ENCODE results near the gene ITGB4.
A peak's percentile ranks its signal among the peaks of the same experiment; 100 is the strongest.

ITGB4 gene

DNA sequence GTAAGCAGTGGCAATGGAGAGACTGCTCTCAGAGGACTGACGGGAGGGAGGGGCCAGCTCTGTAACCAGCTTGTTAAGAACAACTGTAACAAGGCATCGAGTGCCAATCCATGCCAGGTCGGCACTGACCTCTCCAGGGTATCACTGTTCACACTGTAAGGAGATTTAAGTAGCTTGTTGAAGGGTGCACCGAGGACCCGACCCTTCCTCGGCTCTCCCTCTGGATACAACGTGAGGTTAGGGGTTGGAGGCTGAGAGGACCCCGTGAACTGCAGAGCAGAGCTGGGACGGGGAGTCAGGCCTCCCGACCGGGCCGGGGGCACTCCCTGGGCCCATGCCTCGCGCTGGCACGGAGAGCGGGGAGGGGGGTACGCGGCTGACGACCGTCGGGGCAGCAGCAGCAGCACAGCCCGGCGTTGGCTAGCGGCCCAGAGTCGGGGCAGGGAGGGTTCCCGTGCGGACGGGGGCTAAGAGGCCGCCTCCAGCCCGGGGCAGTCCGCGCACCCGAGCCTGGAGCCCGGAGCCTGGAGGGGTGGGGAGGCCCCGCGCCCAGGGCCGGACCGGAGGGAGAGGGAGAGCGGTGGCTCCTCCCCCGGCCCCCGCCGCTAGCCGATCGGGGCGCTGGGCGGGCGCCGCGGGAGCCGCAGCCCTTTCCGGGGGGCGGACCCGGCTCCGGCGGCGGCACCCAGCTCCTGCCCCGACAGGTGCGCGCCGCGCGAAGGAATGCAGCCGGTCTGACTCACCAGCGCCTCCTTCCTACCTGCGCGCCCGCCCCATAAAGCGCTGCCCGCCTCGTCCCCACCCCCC, at the start of gene ITGB4:
Gene ITGB4 (plus strand): TSS at position 804 of the 807 bp plus-strand sequence. CDS start 3,245 bp downstream, outside the sequence.
- no peak for DNase-seq (ENCODE audit: low read depth)

DNA sequence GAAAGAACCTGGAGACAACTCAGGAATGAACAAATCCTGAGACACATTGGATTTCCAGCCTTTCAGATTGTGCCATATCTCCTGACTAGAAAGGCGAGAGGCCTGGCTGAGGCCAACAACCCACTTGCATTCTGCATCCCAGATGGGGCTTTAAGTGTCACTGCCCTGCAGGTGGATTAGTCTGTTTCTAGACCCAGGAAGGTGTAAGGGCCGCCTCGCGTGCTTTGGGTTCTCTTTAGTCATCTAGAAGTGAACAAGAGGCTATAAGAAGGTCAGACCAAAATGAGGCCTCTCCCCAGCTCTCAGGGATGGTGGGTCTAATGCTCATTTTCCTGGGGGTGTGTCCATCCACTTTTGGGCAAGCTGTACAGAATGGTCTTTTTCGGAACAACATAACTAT, 49.2 kb upstream of the ITGB4 start:
- no peak for DNase-seq (ENCODE audit: low read depth)

DNA sequence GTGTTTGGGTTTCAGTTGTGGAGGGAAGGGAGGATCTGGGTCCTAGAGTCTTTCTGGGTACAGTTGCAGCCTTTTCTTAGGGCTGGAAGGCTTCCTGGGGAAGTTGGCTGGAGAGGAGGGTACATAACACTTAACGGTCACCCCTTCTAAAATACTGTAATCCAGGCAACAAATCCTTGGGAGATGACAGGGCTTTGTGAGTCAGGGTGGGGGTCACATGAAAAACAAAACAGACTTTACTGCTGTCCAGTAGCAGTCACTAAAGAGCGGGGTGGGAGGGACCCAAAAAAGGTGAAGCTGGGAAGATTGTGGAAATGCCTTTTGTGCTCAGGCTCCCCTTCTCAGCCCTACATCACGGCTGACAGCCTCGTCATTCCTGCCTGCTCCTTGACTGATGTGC, 47.8 kb upstream of the ITGB4 start:
- DNase-seq (ENCODE audit: low read depth) = no peak

DNA sequence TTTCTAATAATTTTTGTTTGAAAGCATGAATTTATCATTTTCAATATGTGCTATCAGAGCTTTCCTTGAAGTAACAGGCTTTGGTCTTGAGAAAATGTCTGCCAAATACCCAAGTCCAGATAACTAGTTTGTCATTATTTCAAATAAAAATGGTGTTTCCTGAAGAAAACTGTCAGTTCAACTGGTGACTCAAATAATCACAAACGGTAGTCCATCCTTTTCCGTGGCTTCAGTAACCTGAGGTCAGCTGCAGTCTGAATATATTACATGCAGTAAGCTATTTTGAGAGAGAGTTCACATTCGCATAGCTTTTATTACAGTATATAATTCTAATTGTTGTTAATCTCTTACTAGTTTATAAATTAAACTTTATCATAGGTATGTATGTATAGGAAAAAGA, 44.8 kb upstream of the ITGB4 start:
- DNase-seq (ENCODE audit: low read depth) = no peak

DNA sequence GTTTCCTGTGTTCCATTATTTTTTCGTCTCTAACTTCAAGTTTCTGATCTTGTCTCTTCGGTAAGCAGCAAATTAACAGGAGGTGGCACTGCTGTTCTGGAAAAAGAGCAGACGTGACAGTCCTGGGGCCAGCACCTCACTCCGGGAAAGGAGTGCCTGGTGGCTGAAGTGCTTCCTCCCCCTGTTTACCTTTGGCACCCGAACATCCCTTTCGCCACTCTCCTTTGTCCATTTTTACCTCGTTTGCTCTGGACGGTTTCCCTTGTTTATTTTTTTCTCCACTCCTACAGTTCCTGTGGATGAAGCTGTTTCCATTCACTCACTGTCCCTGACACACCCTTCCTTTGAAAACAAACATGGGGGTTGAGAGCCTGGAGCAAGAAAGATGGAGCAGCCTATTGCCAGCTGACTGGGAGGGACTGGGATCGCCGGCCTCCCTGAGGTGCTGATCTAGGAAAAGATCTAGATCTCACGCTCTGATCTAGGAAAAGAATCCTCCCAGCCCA, 41.5 kb upstream of the ITGB4 start:
- no peak for DNase-seq (ENCODE audit: low read depth)

DNA sequence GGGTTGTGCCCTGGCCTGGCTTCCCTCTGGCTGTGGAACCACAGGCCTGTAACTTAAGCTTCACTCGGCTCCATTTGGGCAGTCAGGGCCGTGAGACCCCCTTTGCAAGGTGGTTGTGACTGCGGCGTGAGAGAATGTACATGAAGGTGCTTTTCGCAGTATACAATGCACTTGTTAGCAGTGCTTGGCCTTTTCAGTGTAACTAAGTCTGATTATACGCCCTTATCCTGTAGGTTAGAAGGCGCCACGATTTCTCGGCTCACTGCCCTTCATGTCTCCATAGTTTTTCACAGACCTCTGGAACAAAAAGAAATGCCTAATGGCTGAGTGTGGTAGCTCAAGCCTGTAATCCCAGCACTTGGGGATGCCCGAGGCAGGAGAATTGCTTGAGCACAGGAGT, 40.8 kb upstream of the ITGB4 start:
- DNase-seq (ENCODE audit: low read depth) = no peak

DNA sequence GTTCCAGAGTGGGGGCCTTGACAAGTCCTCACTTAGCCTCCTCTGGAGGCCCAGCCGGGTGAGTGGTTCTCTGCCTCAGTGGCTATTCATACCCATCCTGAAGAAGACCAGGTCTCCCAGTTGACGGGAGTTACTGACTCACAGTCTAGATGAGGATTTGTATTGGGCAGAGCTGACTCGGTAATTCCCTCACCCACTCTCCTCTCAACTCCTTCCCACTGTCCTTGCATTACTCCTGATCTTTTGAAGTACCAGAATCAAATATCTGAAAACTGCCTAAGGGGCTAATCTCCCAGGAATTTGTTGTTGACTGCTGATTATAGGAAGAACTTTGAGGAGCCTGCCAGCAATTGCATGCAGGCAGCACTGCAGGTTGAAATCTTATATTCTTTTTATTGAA, 40.0 kb upstream of the ITGB4 start:
- DNase-seq (ENCODE audit: low read depth) = no peak

DNA sequence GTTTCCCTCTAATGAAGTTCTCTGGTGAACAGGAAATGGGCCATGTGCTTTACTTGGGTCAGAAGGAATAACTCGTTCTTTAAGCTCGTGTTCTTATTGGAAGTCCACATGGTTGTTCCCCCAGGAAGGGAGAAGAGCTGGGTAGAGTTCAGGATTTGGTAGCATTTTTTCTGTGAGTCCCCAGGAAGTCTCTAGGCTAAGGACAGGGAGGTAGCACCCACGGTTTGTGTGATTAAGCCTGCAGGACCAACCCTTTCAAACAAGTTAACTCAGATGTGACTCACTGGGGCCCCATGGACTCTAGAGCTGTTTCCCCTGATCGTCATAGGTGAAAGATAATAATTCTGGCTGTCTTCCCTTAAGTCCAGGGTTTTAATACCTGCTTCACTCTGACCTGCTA, 37.7 kb upstream of the ITGB4 start:
- no peak for DNase-seq (ENCODE audit: low read depth)

DNA sequence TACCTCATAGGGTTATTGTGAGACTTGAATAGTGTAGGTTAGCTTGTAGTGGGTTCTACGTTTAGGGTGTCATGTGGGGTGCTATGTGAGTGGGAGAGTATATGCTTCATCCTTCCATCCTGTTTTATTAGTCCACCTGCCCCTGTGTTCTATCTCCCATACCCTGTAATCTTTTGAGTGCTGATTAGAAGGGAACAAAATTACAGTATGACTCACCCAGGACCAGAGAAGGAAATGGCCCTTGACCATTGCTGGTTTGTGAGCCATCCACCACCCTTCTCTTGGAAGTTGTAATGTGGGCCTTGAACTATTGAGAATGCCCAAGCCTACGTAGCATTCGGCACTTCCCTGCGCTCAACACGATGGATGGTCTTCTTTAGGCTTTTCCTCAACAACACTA, 37.0 kb upstream of the ITGB4 start:
- no peak for DNase-seq (ENCODE audit: low read depth)

DNA sequence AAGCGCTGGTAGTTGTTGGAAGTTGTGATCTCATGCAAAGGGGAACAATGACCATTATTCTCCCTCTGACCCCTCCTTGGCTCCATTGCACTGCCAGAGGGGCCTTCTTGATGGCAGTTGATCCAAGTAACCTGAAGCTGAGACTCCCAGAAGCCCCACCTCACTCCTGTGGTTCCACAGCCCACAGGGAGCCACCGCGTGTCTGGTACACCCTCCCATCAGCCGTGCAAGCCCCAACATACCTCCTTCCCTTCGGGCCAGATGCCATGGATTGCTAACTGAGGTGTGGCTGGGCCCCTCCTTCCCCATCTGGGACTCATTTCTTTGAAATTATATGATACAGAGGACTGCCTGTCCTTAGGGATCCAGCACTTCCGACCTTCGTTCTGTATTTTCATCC, 36.3 kb upstream of the ITGB4 start:
- no peak for DNase-seq (ENCODE audit: low read depth)

DNA sequence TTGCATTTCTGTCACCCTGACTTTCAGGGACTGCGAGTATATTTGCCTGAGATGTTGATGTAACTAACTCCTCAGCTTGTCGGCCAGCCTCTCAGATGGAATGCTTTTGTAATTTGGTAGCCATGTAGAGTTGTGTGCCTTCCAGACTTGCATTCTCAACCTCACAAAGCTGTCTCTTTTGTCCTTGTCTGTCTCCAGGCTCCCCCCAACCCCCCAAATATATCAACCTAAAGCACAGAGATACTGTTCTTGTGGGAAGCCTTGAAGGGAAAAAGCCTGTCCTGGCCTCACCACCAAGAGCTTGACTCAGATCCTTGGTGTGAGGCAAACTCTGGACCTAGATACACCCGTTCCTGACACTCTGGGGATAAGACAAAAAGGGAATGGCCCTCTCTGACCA, 35.8 kb upstream of the ITGB4 start:
- DNase-seq (ENCODE audit: low read depth) = no peak

DNA sequence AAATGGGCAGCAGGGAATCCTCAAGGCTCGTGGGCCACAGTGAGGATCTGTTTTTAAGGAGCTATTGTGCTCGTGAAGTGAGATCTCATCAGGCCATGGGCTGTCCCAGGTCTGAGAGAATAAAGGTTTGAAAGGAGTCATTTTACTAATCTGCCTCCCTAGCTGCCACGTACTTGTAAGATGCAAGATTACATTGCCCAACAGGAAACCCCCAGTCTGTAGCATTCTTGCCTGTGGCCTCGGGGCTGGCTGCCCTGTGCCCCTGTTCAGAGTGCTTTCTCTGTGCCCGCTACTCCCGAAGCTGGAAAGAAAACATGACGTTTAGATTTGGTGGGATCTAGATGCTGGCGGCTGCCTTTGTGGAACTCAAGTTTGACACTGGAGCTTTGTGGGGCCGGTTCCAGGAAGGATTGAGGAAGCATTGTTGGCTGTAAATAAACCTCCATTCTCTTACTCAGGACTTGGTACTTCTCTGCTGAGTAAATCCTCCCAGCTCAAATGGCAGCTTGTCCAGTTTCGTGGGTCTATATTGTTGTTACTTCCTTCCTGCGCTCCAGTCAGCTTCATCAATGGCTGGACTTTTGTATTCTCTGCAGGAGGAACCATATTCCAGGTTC, 32.9 kb upstream of the ITGB4 start:
- no peak for DNase-seq (ENCODE audit: low read depth)

DNA sequence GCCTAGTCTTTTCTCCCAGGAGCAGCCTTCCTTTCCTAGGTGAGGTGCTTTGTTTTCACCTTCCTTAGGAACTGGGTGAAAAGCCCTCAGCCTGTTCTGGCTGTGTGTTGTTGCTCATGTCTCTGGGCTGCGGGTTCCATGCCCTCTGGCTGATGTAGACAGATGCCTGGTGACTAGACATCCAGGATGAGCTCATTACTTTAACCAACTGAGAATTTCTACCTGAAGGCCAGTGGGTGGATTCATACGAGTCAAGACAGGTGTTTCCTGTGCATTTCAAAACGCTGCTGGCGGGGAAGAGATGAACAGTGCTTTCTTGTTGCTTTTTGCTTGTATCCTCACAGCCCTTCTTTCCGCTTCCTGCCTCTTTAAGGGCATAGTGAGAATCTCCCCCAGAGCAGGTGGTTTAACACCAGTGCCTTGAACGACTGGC, 31.8 kb upstream of the ITGB4 start:
- no peak for DNase-seq (ENCODE audit: low read depth)

DNA sequence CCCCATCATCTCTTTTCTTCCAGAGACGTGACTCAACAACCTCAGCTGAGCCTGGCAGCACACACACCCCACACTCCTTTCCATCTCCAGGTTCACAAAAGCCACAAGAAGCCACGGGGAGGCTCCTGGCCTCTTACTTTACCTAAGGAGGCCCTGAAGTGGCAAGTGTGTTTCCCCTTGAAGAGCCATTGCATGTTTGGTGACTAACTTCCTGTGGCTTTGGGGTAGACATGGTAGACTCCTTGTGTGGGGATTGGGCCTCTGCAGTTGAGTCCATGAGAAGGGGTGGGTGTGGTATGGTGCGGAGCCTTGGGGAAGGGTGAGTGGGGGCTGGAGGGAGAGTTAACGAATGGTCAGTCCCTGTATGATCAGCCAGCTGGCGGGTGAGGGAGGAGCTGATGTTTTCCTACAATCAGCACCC, 29.9 kb upstream of the ITGB4 start:
- DNase-seq (ENCODE audit: low read depth) = no peak

DNA sequence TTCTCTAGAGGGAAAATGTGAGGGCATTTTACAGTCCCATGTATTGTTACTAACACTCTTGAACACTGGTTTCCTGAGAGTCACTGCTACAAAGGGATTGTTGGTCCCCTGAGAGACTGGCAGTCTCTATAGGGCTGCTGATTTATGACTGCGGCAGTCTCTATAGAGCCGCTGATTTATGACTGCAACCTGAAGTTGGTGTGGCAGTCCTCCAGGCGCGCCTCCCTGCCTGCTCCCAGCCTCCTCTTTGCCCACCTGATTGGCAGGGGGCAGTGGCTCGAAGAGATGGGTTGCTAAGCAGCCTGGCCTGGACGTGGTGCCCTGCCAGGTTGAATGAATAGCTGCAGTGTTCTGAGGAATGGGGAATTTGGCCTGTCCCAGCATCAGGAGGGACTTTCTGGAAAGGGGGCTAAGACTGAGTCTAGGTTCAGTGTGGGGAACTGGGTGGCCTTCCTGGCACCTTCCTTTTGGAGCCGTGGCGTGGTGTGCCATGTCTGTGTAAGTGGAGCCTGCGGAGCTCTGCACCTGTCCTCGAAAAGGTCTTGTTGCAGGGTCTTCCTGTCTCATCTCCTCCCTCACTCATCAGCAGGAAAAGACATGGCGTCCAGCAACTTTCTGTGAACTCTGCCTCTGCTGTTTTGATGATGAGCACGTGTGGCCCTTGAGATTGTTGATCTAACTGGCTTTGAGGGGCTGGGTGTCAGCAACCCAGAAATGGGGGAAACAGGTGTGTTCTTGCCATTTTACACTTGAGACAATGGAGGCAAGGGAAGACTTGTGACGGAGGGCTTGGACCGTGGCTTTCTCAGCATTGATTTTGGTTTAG, 29.2 kb upstream of the ITGB4 start:
- DNase-seq (ENCODE audit: low read depth) = no peak

DNA sequence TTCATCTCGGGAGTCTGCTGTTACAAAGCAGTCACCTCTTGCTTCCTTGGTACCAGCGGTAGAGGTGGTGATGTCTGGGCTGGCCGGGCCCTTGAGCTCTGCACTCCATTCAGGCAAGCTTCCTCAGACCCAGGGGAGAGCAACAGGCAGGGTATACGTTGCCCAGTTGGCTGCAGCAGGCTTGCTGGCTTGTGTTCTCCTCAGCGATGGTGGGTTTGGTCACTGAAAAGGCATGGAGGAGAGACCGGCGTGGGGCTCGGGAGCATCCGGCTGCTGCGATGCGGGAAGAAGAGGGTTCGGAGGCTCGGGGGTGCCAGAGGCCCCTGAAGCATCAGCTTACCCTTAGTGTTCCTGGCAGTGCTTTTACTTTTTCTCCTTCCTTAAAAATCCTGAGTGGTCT, 28.3 kb upstream of the ITGB4 start:
- no peak for DNase-seq (ENCODE audit: low read depth)

DNA sequence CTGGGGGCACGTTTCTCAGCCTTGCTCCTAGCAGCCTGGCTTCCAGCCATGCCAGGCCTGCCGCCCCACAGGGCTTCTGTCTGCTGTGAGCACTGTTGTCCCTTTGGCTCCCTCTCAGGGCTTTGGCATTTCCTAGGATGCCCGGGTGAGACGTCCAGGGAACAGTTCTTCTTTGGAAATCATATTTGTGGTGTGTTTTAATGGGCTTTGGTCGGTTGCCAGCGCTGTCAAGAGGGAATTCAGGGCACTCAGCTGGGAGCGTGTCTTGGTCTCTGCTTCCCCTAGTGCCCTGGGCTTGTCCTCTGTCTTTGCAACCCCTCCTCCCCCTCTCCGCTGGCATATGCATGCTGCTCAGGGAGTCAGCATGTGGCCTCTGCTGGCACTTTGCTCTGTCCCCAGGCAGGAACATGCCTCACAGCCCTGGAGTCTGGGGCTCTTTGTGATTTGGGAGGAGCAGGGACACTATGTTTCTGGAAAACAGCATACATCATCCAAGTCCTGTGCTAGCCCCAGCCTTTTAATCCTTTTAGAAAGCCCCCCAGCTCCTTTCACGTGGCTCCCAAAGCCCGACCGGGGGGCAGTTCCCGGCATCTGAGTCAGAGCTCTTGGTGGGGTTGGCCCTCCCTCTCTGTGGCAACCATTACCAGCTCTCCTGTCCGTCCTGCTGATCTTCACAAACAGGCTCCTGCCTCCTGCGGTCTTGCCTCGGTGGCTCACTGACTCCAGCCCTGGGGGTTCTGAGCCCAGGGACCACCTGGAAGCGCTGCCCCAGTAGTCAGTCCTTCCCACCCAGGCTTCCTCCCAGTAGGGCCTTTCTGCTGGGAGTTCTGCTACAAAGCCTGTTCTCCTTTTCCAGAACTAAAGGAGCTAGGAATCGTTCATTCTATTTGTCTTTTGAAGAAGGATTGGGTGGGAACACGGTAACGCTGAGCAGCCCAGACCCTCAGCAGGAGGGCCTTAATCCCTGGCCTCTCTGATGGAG, 27.5 kb upstream of the ITGB4 start:
- peak; percentile 73 for DNase-seq (ENCODE audit: low read depth)

DNA sequence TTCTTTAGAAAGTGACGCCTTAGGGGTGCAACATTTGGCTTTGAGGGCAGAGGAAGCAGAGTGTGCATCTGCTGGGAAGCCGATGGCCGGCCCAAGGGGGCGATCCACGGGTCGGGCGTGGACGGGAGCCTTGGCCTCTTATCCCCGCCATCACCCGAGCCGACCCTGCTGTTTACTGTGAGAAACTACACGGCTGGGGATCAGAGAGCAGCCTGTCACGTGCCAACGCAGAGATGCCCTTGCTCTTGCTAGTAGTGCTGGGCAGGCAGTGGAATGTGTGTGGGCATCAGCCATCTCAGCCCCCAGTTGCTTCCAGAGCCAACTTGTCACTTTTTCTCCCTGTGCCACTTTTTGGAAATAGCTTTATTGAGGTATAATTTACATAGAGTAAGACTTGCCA, 26.7 kb upstream of the ITGB4 start:
- no peak for DNase-seq (ENCODE audit: low read depth)

DNA sequence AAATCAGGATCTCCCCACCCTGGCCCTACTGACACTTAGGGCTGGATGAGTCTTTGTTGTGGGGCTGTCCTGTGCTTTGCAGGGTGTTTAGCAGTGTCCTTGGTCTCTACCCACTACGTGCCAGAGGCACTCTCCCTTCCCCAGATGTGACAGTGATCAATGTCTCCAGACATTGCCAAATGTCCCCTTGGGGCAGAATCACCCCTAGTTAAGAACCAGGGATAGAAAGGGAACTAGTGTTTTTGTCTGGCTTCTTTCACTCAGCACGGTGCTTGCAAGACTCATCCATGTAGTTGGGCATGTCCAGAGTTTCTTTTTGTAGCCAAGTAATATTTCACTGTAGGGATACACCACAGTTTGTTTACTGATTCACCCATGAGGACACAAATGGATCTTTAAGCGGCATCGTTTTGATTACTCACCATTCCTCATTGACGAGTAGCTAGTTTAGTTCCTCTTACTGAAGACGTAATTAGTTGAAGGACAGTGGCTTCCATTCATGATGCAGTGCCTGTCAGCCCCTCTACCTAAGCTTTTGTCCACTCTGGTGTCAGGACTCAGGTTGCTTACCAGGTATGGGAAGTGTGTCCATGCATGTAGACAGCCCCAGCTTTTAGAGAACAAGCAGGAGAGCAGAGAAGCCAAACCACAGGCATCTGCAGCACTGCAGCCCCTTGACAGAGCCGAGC, 26.0 kb upstream of the ITGB4 start:
- no peak for DNase-seq (ENCODE audit: low read depth)

DNA sequence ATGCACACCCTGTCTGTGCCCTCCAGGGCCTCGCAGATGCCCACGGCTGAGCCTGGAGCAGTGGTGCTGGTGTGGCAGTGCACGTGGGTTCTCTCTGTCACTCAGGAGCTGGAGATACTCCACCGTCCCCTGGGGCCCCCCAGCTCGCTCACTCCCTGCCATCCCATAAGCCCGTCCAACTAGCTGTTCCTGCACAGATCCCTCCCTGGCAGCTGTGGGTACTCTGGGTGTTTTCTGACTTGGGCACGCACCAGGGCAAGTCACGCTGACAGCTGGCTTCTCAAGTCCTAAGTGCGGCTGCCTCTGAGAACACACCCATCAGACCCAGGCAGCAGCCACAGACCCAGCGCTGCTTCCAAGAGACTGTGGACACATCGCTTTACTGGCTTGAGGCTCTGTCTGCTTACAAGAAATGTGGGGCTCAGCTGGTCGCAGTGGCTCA, 25.4 kb upstream of the ITGB4 start:
- DNase-seq (ENCODE audit: low read depth) = no peak

Data from HS-5 (cell line).